Caki2 (cell line): Measurements from ENCODE around the gene MBNL2. TPM values are rescaled to one million over a fixed set of nuclear protein-coding genes. Genes with fewer than 3 reads are reported as not detected.
A peak's percentile ranks its signal among the peaks of the same experiment; 100 is the strongest.

Experiments
- DNase-seq: peaks from one replicate; pipeline ENCODE4 v3.0.0-alpha.2; 2015; ENCODE audit warnings: low read depth
- in situ Hi-C: cut with HindIII; loops from 2 replicates; pipeline ENCODE4 v1.10.0; 2016; ENCODE audit warnings: low sequenced_read_pairs, low pct_unique_long_range_greater_than_20kb, mixed read lengths
- total RNA-seq: library from RNA; depleted of rRNA; stranded (reverse); fragments of >200 nt; shearing (Covaris generic); gene quantifications from 2 replicates; pipeline ENCODE4 v1.2.3, GENCODE V29; 2014; ENCODE audit warnings: low replicate concordance; rRNA removed

The MBNL2 gene
- total RNA-seq, 1 experiment from 2014 or later: 14.0 TPM

DNA sequence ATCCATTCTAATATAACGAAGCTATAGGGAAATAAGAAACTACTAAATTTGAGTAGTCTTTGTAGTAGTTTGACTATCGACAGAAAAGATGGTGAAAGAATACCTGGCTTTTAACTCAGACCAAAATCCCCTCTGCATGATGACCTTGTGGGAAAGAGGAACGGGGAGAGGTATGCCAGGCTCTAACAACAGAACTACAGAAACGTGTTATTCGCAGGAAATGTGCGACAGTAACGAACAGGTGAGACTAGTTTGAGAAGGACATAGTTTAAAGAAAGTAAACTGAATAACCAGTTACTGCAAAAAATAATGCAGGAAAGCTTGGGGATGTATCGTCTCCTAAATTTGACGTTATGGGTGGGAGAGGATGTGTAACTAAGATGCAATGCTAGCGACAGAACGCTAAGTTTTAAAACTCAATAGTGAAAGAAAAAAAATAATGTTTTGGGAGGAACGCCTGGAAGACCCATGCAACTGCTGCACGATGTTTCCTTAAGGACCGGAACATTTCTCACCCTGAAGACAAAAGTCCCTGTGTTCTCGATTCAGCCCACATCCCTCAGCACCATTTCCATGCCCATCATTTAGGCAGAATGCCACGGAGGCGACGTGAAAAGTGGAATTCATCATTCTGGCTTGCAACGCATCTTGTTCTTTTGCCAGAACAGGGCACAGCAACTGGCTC is 210.2 kb downstream of the MBNL2 start:
- no peak for DNase-seq
- in situ Hi-C loops: no loop called here

DNA sequence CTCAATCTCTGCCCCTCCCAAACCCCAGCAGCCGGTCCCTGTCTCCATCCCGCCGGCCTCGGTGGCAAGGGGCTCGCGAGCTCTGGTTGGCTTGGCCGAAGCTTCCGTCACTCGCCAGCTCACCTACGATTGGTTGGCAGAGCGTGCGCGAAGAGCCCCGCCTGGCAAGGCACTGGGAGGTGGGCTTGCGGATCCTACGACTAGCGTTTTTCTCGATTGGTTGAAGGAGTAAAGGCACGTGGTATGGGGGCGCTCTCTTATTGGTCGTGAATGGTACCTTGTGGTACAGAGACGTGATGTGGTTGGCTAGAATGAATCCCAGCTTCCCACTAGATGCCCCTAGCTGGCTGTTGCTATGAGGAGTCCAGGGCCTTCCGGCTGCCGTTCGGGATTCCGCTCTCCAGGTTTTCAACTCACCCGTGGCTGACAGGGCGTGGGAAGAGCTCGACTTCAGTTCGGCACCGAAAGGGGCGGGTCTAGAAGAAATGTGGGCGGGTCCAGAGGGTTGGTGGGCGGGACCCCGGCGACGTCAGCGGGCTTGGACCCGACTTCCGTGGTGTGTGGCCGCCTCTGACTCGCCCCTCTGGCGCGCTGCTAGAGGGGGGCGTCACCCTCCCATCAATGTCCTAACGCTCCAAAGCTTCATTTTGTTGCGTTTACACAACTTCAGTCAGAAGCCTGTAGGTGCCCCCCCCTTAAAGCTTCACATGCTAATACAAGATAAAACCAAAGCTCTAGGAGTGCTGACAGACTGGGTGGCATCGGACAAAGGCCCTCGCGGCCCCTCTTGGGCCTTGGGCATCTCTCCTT is 211.0 kb downstream of the MBNL2 start:
- in situ Hi-C loops: no loop called here
- peak; percentile 100 for DNase-seq

DNA sequence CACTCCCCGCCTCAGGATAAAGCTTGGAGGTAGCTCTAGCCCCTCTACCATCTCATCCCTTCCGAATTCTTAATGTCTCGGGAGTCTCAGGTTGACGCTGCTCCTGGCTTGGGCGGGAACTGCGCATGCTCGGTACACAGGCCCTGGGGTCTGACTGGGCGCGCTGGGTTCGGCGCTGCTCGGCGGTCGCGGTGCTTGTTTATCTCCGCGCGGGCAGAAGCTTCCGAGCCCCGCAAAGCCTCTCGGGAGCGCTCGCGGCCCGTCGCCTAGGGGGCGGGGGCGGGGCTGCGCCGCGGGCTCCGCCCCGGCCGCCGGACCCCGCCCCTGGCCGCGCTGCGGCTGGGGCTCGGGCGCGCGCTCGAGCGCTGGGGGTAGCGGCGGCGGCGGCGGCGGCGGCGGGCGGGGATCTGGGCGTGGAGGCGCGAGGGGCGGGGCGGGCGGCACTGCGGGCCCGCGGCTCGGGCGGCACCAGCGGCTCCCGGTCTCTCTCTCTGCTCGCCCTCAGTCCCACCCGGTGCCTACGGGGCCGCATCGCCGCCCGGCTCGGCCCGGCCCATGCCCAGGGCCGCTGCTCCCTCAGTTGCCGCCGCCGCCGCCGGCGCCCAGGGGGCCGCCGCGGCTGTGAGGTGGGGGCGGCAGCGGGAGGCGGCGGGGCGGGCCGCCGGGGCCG is 211.7 kb downstream of the MBNL2 start, which contains the start of gene RAP2A:
Gene RAP2A (plus strand): TSS at position 443 of the 670 bp plus-strand sequence. CDS start 302 bp downstream, outside the sequence.
- peak; percentile 79 for DNase-seq

DNA sequence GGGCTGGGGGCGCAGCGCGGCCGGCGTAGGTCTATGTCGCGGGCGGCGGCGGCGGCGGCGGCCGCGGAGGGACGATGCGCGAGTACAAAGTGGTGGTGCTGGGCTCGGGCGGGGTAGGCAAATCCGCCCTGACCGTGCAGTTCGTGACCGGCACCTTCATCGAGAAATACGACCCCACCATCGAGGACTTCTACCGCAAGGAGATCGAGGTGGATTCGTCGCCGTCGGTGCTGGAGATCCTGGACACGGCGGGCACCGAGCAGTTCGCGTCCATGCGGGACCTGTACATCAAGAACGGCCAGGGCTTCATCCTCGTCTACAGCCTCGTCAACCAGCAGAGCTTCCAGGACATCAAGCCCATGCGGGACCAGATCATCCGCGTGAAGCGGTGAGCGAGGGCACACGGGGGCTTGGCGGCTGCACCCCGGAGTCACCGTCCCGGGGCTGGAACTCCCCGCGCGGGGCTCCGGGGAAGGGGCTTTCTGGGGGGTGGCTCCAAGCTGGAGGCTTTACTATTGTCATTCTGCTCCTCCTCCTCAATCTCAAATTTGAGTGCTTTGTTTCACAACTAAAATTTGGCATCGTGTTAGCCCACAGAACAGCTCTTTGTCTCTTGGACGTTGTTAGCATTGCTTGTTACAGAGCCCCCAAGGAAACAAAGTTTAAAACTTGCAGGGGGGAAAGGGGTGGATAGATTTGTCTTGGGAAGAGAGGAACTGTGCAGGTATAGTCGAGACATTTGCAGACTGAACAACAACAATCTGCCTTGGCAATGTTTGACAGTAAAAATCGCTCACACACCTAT is 212.5 kb downstream of the MBNL2 start:
- DNase-seq: peak; percentile 31
- in situ Hi-C loops: no loop called here

More for the DNA sequence above, 211.7 kb downstream of the MBNL2 start, which contains the start of gene RAP2A:
- in situ Hi-C loops: no loop called here

DNA sequence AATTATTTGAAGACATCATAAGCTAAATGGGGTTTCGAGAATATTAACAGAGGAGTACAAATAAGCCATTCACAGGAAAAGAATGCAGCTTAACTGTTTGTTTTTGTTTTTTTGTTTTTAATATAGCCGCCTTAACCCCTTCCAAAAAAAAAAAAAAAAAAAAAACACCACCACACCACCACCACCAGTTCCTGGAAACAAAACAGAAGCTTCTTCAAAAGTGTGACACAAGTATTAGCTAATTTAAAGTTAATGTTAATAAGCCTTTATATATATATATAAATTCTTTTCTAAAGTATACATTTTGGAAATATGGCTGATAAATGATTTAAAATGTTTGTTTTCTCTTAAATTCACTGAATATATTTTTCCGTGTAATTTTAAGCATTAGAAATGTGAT is 213.2 kb downstream of the MBNL2 start:
- DNase-seq: no peak
- in situ Hi-C loops: no loop called here

DNA sequence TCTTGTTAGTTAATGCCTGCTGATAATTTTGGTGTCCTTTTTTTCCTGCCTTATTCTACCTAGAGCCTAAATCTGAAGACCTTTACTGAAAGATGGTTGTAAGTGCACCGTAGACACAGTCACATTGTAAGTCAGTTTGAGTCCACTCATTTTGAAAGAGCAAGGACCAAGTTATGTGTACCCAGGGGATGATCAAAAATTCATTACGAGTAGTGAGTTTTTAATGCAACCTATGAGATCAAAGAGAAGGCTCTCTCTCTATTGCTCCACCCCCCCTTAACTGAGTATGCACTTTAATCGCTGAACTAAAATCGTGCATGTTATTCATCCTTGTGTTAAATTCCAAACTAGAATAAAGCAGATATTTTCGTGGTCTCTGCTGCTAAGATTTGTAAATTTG is 213.7 kb downstream of the MBNL2 start:
- no peak for DNase-seq
- in situ Hi-C loops: no loop called here

DNA sequence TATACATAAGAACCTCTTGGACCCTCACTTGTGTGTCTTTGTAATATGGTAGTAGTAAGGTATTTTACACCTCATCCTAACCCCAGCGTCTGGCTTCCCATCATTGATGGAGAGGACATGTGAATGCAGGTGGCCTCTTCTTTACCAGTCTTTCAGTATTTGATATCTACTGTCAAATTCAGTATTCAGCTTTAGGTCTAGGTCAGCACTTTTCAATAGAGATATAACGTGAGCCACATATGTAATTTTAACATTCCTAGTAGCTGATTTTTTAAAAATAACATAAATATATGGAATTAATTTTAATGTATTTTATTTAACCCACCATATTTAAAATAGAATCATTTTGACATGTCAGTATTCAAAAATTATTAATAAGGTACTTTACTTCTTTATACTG is 214.7 kb downstream of the MBNL2 start:
- no peak for DNase-seq
- in situ Hi-C loops: no loop called here

DNA sequence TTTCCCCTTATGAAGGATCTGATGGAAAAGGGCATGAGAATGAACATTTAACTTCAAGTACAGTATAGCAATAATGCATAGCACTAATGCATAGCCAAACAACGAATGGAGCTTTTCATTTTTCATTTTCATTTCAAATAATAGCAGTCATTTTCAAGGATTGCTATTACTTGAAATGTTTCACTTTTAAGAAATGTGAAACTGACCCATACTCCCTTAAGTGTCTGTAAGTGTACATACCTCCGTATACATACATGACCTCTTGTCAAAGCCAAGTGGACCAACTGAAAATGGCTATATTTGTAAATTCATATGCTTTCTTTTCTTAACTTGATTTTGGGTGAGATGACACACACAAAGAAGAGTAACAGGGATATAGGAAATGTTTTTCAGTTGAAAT is 215.6 kb downstream of the MBNL2 start:
- in situ Hi-C loops: no loop called here
- no peak for DNase-seq

DNA sequence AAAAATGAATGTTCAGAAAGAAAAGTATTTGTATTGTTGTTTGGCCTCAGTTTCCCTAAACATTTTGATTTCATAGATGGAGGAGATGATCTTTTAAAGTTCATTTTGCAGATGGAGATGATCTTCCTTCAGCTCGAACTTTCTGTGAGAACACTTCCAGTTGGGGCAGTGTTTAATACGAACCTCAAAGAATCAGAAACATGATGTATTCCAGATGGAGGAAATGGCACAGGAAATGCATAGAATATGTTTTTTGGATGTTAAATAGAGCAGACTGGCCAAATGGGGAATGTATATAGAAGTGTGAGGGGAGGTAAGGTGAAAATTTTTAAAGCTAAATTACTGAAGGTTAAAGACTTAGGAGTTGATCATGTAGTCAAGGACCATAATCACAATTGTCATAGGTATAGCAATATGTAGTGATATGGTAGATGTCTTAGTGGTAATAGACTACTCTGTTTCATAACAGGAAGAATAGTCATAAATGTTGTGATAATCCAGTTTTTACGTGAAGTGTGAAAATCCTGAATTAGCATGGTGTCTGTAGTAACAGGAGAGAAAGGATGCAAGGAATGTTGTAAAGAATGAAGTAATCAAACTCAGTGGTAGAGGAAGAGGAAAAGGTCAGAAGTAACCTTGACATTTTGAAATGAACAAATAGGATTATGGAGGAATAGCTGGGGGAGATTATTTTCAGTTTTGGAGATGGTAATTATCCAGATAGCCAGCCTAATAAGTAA is 216.9 kb downstream of the MBNL2 start:
- DNase-seq: no peak
- in situ Hi-C loops: no loop called here

DNA sequence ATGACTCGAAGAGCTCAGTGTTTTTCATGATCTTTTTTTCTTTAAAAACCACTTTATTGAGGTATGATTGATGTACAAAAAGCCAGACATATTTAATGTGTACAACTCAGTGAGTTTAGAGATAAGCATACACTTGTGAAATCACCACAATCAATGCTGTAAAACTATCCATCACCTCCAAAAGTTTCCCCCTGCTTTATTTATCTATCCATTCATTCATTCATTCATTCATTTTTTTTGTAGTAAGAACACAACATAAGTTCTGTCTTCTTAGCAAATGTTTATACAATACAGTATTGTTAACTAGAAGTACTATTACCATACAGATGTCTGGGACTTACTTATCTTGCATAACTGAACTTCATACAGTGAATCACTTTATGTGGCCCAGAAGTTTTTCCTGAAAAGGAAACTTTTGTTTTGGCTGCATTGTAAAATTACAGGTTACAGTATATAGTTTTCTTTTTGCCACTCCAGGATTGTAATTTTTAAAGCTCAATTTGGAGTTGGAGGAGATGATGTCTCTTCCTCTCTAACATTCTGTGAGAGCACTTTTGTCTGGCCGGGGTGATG is 218.6 kb downstream of the MBNL2 start:
- in situ Hi-C loops: no loop called here
- no peak for DNase-seq

DNA sequence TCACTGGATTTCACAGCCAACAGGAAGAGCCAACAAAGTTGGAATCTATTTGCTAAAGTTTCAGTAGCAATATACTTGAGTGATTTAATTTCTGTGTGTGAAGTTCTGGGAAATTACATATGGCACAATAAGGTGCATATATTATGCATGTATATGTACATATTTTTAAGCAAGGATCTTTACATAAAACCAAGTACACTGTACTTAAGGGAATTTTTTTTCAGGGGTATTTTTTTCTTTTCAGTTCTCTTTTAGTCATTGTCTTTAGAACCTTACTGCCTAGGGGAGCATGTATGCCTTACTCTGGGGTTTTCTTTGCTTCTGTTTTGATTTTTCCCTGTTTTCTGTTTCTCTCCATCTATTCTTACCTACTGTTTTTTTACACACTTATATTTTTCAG is 219.2 kb downstream of the MBNL2 start:
- in situ Hi-C loops: no loop called here
- no peak for DNase-seq

Other genes starting within 250 kb of the MBNL2 start
- gene OXGR1, start 227.9 kb upstream of the MBNL2 start, total RNA-seq: not detected in 2 replicates
- gene RAP2A, start 211.8 kb downstream of the MBNL2 start, total RNA-seq: 6.5 and 10.3 TPM in 2 replicates